Measurements from ENCODE around the gene CHMP6. TPM values are rescaled to one million over a fixed set of nuclear protein-coding genes. Genes with fewer than 3 reads are reported as not detected.

CHMP6 gene
- total RNA-seq, 1 donor from 2014 or later = 31.1 TPM

- Mint-ChIP-seq H3K9me3 (ENCODE audit: unreplicated experiment) (no peaks in the 10 kb centered on the region), H3K27me3 (ENCODE audit: unreplicated experiment) (no peaks in the 10 kb centered on the region), H3K4me3 (ENCODE audit: unreplicated experiment) (no peak overlapping the region), H3K4me1 (ENCODE audit: unreplicated experiment) (peaks cover 14% of the 10 kb centered on the region), H3K27ac (ENCODE audit: unreplicated experiment) (no peak overlapping the region), H3K36me3 (ENCODE audit: unreplicated experiment) (peaks cover 24% of the 10 kb centered on the region)
- no peak for TF ChIP-seq CTCF (IDR thresholded peaks at IDR 0.05)
- no peak for DNase-seq (ENCODE audit: extremely low spot score, unreplicated experiment)
These were observed 45.9 kb upstream of the CHMP6 start for GRCh38 chr17:80945736-80946135.

GRCh38 chr17:80946449-80946848, 45.2 kb upstream of the CHMP6 start:
- no peaks in the 10 kb centered on the region for H3K27me3 Mint-ChIP-seq (ENCODE audit: unreplicated experiment)
- no peak for TF ChIP-seq CTCF (IDR thresholded peaks at IDR 0.05)
- no peak overlapping the region for H3K4me3 Mint-ChIP-seq (ENCODE audit: unreplicated experiment)
- peaks cover 16% of the 10 kb centered on the region for H3K4me1 Mint-ChIP-seq (ENCODE audit: unreplicated experiment)
- H3K27ac Mint-ChIP-seq (ENCODE audit: unreplicated experiment) = no peak overlapping the region
- peaks cover 24% of the 10 kb centered on the region for H3K36me3 Mint-ChIP-seq (ENCODE audit: unreplicated experiment)
- H3K9me3 Mint-ChIP-seq (ENCODE audit: unreplicated experiment) = no peaks in the 10 kb centered on the region
- no peak for DNase-seq (ENCODE audit: extremely low spot score, unreplicated experiment)

GRCh38 chr17:80947200-80947940, 44.3 kb upstream of the CHMP6 start:
- TF ChIP-seq CTCF (IDR thresholded peaks at IDR 0.05) = no peak
- H3K4me3 Mint-ChIP-seq (ENCODE audit: unreplicated experiment) = no peak overlapping the region
- H3K36me3 Mint-ChIP-seq (ENCODE audit: unreplicated experiment) = peaks cover 24% of the 10 kb centered on the region
- peaks cover 12% of the 10 kb centered on the region for H3K4me1 Mint-ChIP-seq (ENCODE audit: unreplicated experiment)
- no peaks in the 10 kb centered on the region for H3K9me3 Mint-ChIP-seq (ENCODE audit: unreplicated experiment)
- no peak overlapping the region for H3K27ac Mint-ChIP-seq (ENCODE audit: unreplicated experiment)
- H3K27me3 Mint-ChIP-seq (ENCODE audit: unreplicated experiment) = no peaks in the 10 kb centered on the region
- no peak for DNase-seq (ENCODE audit: extremely low spot score, unreplicated experiment)

- no peak overlapping the region for H3K27ac Mint-ChIP-seq (ENCODE audit: unreplicated experiment)
- DNase-seq (ENCODE audit: extremely low spot score, unreplicated experiment) = no peak
These were observed 43.3 kb upstream of the CHMP6 start for GRCh38 chr17:80948019-80948975.

More at GRCh38 chr17:80948019-80948975, 43.3 kb upstream of the CHMP6 start:
- H3K36me3 Mint-ChIP-seq (ENCODE audit: unreplicated experiment) = peaks cover 26% of the 10 kb centered on the region
- peaks cover 10% of the 10 kb centered on the region for H3K4me1 Mint-ChIP-seq (ENCODE audit: unreplicated experiment)
- TF ChIP-seq CTCF (IDR thresholded peaks at IDR 0.05) = no peak
- H3K27me3 Mint-ChIP-seq (ENCODE audit: unreplicated experiment) = no peaks in the 10 kb centered on the region
- no peak overlapping the region for H3K4me3 Mint-ChIP-seq (ENCODE audit: unreplicated experiment)
- no peaks in the 10 kb centered on the region for H3K9me3 Mint-ChIP-seq (ENCODE audit: unreplicated experiment)
